Activated CD8-positive, alpha-beta T cell treated with anti-CD3 and anti-CD28 coated beads for 36 hours (primary cell): Measurements from ENCODE around the gene ELAVL3. TPM values are rescaled to one million over a fixed set of nuclear protein-coding genes. Genes with fewer than 3 reads are reported as not detected.

Experiments
- ATAC-seq: fragments of 200-7000 bp; cut with Tn5 transposase; one replicate; pipeline ENCODE4 v1.10.0; 2021; ENCODE audit warnings: mild to moderate bottlenecking, moderate library complexity
- CTCF ChIA-PET: fragments of 350-600 bp; sonication (Branson Sonifier 250); formaldehyde crosslinking; loops from one replicate; lab custom pipeline; 2021; ENCODE audit warnings: antibody characterized with exemption; lab: Charles Lee
- POLR2A ChIA-PET: fragments of 350-600 bp; sonication (Branson Sonifier 250); formaldehyde crosslinking; loops from one replicate; lab custom pipeline; 2021; ENCODE audit warnings: antibody characterized with exemption; lab: Charles Lee
- DNase-seq: peaks from one replicate; pipeline ENCODE4 v3.0.0-alpha.2; 2020
- H3K27ac Mint-ChIP-seq: one replicate; pipeline ENCODE4 v1.8.0; 2021; ENCODE audit warnings: mild to moderate bottlenecking, mixed read lengths
- H3K27me3 Mint-ChIP-seq: one replicate; pipeline ENCODE4 v1.8.0; 2021; ENCODE audit warnings: mixed read lengths
- H3K36me3 Mint-ChIP-seq: one replicate; pipeline ENCODE4 v1.8.0; 2021; ENCODE audit warnings: low read depth, mixed read lengths
- H3K4me1 Mint-ChIP-seq: one replicate; pipeline ENCODE4 v1.8.0; 2021; ENCODE audit warnings: low read depth, mixed read lengths
- H3K4me3 Mint-ChIP-seq: one replicate; pipeline ENCODE4 v1.8.0; 2021; ENCODE audit warnings: mild to moderate bottlenecking, moderate library complexity, mixed read lengths
- H3K9me3 Mint-ChIP-seq: one replicate; pipeline ENCODE4 v1.8.0; 2021; ENCODE audit warnings: mixed read lengths
- intact Hi-C: fragments of 100-400 bp; cut with micrococcal nuclease; formaldehyde crosslinking; loops from one replicate; pipeline ENCODE4 v1.10.0; 2022
- total RNA-seq, 2 experiments: library from RNA; stranded (reverse); gene quantifications; one replicate each; pipeline ENCODE4 v1.2.3, GENCODE V29; 2021
- TF ChIP-seq, protein P1 (sequence below): fragments of 200-600 bp; IDR thresholded peaks from one replicate; pipeline ENCODE4 v1.8.0; 2022; ENCODE audit warnings: antibody characterized with exemption, mild to moderate bottlenecking

Gene ELAVL3
- total RNA-seq, 2 experiments from 2014 or later = not detected

GRCh38 chr19:11499220-11499726 lies 18.4 kb upstream of the ELAVL3 start:
- H3K4me1 Mint-ChIP-seq = peaks cover under 1% of the 10 kb centered on the region
- no peaks in the 10 kb centered on the region for H3K9me3 Mint-ChIP-seq
- ChIA-PET POLR2A (interaction anchor here (1.5 kb wide), 1 partner anchor 17 kb away, joined by 4 read pairs; no protein-coding TSS in a partner anchor), CTCF (no interaction called here)
- no peak overlapping the region for H3K27ac Mint-ChIP-seq
- H3K4me3 Mint-ChIP-seq = no peak overlapping the region
- DNase-seq (no peak), ATAC-seq (no peak)
- TF ChIP-seq, protein P1, sequence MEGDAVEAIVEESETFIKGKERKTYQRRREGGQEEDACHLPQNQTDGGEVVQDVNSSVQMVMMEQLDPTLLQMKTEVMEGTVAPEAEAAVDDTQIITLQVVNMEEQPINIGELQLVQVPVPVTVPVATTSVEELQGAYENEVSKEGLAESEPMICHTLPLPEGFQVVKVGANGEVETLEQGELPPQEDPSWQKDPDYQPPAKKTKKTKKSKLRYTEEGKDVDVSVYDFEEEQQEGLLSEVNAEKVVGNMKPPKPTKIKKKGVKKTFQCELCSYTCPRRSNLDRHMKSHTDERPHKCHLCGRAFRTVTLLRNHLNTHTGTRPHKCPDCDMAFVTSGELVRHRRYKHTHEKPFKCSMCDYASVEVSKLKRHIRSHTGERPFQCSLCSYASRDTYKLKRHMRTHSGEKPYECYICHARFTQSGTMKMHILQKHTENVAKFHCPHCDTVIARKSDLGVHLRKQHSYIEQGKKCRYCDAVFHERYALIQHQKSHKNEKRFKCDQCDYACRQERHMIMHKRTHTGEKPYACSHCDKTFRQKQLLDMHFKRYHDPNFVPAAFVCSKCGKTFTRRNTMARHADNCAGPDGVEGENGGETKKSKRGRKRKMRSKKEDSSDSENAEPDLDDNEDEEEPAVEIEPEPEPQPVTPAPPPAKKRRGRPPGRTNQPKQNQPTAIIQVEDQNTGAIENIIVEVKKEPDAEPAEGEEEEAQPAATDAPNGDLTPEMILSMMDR = no peak
- H3K36me3 Mint-ChIP-seq = peaks cover 16% of the 10 kb centered on the region
- H3K27me3 Mint-ChIP-seq = no peaks in the 10 kb centered on the region
- intact Hi-C loops = no loop called here

DNA sequence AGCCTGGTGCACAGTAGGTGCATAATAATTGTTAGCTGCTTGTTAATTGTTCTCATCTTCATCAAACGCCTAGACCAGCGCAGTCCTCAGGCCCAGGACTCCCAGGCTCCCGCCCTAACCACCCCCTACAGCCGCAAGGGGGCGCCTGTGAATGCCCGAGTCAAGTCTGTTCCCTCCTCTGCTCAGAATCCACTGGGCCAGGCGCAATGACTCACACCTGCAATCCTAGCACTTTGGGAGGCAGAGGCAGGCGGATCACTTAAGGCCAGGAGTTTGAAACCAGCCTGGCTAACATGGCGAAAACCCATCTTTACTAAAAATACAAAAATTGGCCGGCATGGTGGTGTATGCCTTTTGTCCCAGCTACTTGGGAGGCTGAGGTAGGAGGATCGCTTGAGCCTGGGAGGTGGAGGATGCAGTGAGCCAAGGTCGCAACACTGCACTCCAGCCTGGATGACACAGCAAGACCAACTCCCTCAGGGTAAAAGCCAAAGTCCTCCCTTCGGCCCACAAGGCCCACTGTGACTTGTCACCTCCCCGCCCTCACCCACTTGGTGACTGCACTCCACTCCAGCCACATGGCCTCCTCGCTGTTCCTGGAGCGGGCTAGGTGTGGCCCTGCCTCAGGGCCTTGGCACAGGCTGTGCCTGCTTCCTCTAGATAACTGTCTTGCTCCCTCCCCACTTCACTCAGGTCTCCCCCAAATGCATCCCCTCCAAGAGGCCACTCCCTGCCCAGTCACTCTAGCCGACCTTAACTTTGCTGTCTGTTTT lies 15.7 kb upstream of the ELAVL3 start:
- intact Hi-C loops = no loop called here
- H3K36me3 Mint-ChIP-seq = peaks cover 13% of the 10 kb centered on the region
- H3K4me1 Mint-ChIP-seq = no peaks in the 10 kb centered on the region
- no peaks in the 10 kb centered on the region for H3K27me3 Mint-ChIP-seq
- TF ChIP-seq, protein P1 = peak; percentile 60
- ATAC-seq (peak; percentile 93), DNase-seq (peak; percentile 79)
- no peak overlapping the region for H3K27ac Mint-ChIP-seq
- ChIA-PET CTCF (interaction anchor here (2.3 kb wide), 1 partner anchor 14 kb away, joined by 9 read pairs; no protein-coding TSS in a partner anchor), POLR2A (no interaction called here)
- H3K4me3 Mint-ChIP-seq = no peak overlapping the region
- H3K9me3 Mint-ChIP-seq = no peaks in the 10 kb centered on the region

DNA sequence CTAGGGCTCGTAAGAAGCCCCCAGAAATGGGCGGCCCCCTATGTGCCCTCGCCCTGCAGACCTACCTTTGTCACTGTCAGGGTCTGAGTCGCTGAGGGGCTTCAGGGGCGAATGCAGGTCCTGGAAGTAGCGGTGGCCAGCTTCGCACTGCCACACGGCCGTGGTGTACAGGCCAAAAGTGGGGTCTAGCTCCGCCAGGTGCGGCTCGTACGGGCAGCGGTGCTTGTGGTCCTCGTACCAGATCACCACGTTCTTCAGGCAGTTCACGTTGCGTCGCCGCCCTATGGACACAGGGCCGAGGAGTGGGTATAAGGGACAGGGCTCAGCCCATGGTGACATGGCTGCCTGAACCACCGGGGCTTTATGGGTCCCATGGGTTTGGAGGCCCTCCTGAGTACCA lies 15.0 kb upstream of the ELAVL3 start:
- Mint-ChIP-seq H3K4me3 (no peak overlapping the region), H3K27ac (no peak overlapping the region), H3K36me3 (peaks cover 14% of the 10 kb centered on the region), H3K27me3 (no peaks in the 10 kb centered on the region), H3K4me1 (no peaks in the 10 kb centered on the region), H3K9me3 (no peaks in the 10 kb centered on the region)
- ChIA-PET CTCF (interaction anchor here (0.6 to 3.2 kb wide), 2 partner anchors 10 to 13 kb away, joined by 3 to 10 read pairs; no protein-coding TSS in a partner anchor), POLR2A (interaction anchor here (1.4 kb wide), 1 partner anchor 10 kb away, joined by 3 read pairs; no protein-coding TSS in a partner anchor)
- intact Hi-C loops = no loop called here
- ATAC-seq (no peak), DNase-seq (no peak)
- TF ChIP-seq, protein P1 = no peak

DNA sequence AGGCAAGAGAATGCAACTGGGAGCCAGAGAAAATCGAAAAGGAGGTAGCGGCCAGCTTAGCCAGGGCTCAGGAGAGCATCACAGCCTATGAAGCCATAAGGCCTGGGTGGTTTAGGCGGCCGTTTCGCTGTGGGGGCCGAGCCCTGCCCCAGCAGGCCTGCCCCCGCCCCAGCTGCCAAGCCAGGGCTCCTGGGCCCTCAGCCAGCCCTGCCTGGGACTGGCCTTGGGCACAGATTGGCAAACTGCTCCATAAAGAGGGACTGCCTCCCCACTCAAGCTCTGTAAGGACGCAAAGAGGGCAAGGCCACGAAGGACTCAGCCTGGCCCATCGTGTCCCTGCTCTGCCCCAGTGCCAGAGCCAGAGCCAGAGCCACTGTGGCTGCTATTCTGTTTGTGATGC lies 14.6 kb upstream of the ELAVL3 start:
- intact Hi-C loops = no loop called here
- ATAC-seq (no peak), DNase-seq (no peak)
- no peaks in the 10 kb centered on the region for H3K9me3 Mint-ChIP-seq
- POLR2A ChIA-PET = interaction anchor here (1.4 kb wide), 1 partner anchor 9 kb away, joined by 3 read pairs; no protein-coding TSS in a partner anchor
- peaks cover 15% of the 10 kb centered on the region for H3K36me3 Mint-ChIP-seq
- no peaks in the 10 kb centered on the region for H3K27me3 Mint-ChIP-seq
- CTCF ChIA-PET = interaction anchor here (0.6 to 3.2 kb wide), 2 partner anchors 10 to 13 kb away, joined by 3 to 10 read pairs; no protein-coding TSS in a partner anchor
- no peak overlapping the region for H3K27ac Mint-ChIP-seq
- H3K4me3 Mint-ChIP-seq = no peak overlapping the region
- TF ChIP-seq, protein P1 = no peak
- no peaks in the 10 kb centered on the region for H3K4me1 Mint-ChIP-seq
